Measurements from ENCODE around the gene BICC1.

DNA sequence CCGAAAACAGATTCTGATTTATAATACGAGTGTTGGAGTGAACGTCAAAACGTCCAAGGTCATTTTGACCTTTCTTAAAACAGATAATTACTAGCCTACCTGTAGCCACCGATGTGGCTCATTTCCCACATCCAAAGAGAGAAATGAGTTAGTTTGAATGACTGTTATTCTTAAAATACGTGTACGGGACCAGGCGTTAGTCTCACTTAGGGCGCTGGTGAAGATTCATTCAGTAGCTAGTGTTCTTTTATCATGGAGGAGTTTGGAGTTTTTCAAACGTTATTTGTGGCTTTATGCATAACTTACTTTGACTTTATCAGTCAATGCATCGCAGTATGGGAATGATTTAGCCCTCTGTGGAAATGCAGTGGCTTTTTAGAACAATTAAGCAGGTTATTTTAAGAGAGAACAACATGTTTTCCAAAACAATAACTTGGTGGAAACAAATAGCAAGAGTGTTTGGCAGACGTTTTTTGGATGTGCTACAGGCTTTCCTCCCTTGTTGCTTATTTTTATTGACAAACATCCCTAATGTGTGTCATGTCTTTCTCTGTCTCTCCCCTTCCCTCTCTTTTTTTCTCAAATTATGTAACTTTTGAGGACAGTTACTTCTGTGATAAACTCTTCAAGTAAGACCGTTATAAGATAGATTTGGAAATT lies 1.6 kb downstream of the BICC1 start:
- TF ChIP-seq, protein P1, sequence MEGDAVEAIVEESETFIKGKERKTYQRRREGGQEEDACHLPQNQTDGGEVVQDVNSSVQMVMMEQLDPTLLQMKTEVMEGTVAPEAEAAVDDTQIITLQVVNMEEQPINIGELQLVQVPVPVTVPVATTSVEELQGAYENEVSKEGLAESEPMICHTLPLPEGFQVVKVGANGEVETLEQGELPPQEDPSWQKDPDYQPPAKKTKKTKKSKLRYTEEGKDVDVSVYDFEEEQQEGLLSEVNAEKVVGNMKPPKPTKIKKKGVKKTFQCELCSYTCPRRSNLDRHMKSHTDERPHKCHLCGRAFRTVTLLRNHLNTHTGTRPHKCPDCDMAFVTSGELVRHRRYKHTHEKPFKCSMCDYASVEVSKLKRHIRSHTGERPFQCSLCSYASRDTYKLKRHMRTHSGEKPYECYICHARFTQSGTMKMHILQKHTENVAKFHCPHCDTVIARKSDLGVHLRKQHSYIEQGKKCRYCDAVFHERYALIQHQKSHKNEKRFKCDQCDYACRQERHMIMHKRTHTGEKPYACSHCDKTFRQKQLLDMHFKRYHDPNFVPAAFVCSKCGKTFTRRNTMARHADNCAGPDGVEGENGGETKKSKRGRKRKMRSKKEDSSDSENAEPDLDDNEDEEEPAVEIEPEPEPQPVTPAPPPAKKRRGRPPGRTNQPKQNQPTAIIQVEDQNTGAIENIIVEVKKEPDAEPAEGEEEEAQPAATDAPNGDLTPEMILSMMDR (IDR thresholded peaks at IDR 0.05), result no peak
- TF ChIP-seq POLR2A (IDR thresholded peaks at IDR 0.05), result no peak
